H1 (cell line): ENCODE results near the gene GLUD1.
"Not testable (repeated sequence)": the region's sequence is repeated elsewhere in the genome, so short reads cannot be mapped to it uniquely, and the experiment has no call there.

Experiments
- ATF3 ChIP-seq: IDR thresholded peaks from 2 replicates; pipeline ENCODE4 v1.6.1; 2011; ENCODE audit warnings: low read depth, mild to moderate bottlenecking, low read length; ENCODE audit not compliant: insufficient read depth
- EZH2 ChIP-seq: fragments of 200-600 bp; sonication (generic); IDR thresholded peaks from 2 replicates; pipeline ENCODE4 v1.7.1; 2012; ENCODE audit warnings: low read depth, mild to moderate bottlenecking, moderate library complexity, low read length, inconsistent platforms; ENCODE audit not compliant: severe bottlenecking
- GABPA ChIP-seq: IDR thresholded peaks from 2 replicates; pipeline ENCODE4 v1.6.1; 2011; ENCODE audit warnings: mild to moderate bottlenecking, low read length, moderate library complexity, borderline replicate concordance; ENCODE audit not compliant: insufficient read depth
- KDM1A ChIP-seq: fragments of 200-600, 300-600 bp; sonication (generic); IDR thresholded peaks from 2 replicates; pipeline ENCODE4 v1.7.1; 2016; ENCODE audit warnings: mild to moderate bottlenecking, low read length, borderline replicate concordance
- POLR2A ChIP-seq, 2 experiments: IDR thresholded peaks; 1 replicate in 1 of 2; 2 replicates in 1 of 2; pipeline ENCODE4 v1.6.1; 2011; ENCODE audit warnings: low read depth in 2 of 2, low read length in 2 of 2, mild to moderate bottlenecking in 2 of 2; ENCODE audit errors: control extremely low read depth in 1 of 2
- SP1 ChIP-seq: IDR thresholded peaks from 2 replicates; pipeline ENCODE4 v1.6.1; 2011; ENCODE audit warnings: low read depth, low read length
- TAF1 ChIP-seq: IDR thresholded peaks from 2 replicates; pipeline ENCODE4 v1.6.1; 2011; ENCODE audit warnings: mild to moderate bottlenecking, low read depth, low read length
- TCF12 ChIP-seq: IDR thresholded peaks from 2 replicates; pipeline ENCODE4 v1.6.1; 2011; ENCODE audit warnings: low read depth, mild to moderate bottlenecking, low read length
- USF2 ChIP-seq: IDR thresholded peaks from 2 replicates; pipeline ENCODE4 v1.6.1; 2011; ENCODE audit warnings: low read length, improper control_type of control experiment
- TF ChIP-seq, protein P1 (sequence below), 3 experiments: IDR thresholded peaks; 1 replicate in 2 of 3; 2 replicates in 1 of 3; pipeline versions ENCODE4 v1.5.1 to v1.6.1; 2011; ENCODE audit warnings: low read length in 3 of 3, mild to moderate bottlenecking in 3 of 3, inconsistent platforms in 2 of 3, low read depth in 1 of 3, moderate library complexity in 1 of 3; ENCODE audit not compliant: insufficient read depth in 1 of 3; ENCODE audit errors: control extremely low read depth in 1 of 3
- TF ChIP-seq, protein P2 (sequence below): IDR thresholded peaks from 2 replicates; pipeline ENCODE4 v1.6.1; 2012; ENCODE audit warnings: inconsistent platforms

GRCh38 chr10:87080621-87081020 lies 14.0 kb downstream of the GLUD1 start:
- TF ChIP-seq ATF3; SP1; TAF1; GABPA; TCF12; EZH2; POLR2A (IDR thresholded peaks at IDR 0.05; ENCODE audit: control extremely low read depth in 1 of 2, low read depth in 2 of 2, low read length in 2 of 2); USF2; KDM1A: not testable (repeated sequence)
- TF ChIP-seq, protein P1, sequence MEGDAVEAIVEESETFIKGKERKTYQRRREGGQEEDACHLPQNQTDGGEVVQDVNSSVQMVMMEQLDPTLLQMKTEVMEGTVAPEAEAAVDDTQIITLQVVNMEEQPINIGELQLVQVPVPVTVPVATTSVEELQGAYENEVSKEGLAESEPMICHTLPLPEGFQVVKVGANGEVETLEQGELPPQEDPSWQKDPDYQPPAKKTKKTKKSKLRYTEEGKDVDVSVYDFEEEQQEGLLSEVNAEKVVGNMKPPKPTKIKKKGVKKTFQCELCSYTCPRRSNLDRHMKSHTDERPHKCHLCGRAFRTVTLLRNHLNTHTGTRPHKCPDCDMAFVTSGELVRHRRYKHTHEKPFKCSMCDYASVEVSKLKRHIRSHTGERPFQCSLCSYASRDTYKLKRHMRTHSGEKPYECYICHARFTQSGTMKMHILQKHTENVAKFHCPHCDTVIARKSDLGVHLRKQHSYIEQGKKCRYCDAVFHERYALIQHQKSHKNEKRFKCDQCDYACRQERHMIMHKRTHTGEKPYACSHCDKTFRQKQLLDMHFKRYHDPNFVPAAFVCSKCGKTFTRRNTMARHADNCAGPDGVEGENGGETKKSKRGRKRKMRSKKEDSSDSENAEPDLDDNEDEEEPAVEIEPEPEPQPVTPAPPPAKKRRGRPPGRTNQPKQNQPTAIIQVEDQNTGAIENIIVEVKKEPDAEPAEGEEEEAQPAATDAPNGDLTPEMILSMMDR (IDR thresholded peaks at IDR 0.05; ENCODE audit: control extremely low read depth in 1 of 3, insufficient read depth in 1 of 3, low read depth in 1 of 3, low read length in 3 of 3), result not testable (repeated sequence)
- TF ChIP-seq, protein P2, sequence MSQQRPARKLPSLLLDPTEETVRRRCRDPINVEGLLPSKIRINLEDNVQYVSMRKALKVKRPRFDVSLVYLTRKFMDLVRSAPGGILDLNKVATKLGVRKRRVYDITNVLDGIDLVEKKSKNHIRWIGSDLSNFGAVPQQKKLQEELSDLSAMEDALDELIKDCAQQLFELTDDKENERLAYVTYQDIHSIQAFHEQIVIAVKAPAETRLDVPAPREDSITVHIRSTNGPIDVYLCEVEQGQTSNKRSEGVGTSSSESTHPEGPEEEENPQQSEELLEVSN, result not testable (repeated sequence)
